ENCODE data around the gene ZSCAN26.
"Not testable (repeated sequence)": the region's sequence is repeated elsewhere in the genome, so short reads cannot be mapped to it uniquely, and the experiment has no call there.

ZSCAN26 gene

DNA sequence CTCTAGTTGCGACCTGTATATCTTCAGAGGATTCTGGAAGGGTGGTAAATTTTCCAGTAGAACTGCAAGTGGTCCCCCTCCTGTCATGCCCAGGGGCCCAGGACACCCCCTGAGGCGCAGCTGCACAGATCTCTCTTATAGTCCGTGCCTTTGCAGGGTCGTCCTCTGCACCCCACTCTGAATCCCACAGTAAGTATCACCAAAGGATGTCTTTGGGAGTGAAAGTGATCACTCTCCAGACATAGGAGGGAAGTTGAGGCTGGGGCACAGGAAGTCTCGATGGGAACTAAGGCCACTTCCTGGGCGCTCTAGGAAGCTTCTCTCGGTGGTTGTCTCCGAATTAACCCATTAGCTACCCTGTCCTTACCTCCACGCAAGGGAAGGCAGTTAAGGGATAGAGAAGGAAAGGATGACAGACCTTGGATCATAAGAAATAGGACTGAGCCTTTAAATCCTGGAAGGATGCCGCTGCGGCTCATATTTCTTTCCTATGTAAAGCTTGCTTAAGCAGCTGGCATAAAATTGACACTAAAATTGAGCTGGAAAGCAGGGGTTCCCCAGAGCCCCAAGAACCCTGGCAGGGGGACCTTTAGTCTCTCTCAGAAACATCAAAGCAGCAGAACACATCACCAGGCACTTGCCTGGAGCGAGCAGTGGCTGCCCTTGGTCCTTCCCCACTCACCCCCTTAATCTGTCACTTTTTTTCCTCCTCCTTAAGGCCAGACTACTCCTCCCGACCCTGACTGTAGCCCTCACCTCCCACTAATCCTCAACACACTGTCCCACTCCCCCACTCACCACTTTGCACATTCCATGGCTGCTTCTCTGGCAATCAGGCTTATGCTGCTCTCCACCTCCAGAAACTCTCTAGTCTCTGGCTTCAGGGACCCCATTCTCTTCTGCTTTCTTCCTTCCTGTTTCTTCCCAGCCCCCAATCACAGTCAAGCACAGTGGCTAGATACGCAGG, 14.7 kb upstream of the ZSCAN26 start, which contains the start of gene ZKSCAN4:
TSS of gene ZKSCAN4 (minus strand) at position 261 of the 967 bp plus-strand sequence. CDS start 289 bp downstream, outside the sequence.
- FAIRE-seq = peak; percentile 84
- peak; percentile 71 for DNase-seq (ENCODE audit: extremely low spot score, insufficient read length, low read depth)

DNA sequence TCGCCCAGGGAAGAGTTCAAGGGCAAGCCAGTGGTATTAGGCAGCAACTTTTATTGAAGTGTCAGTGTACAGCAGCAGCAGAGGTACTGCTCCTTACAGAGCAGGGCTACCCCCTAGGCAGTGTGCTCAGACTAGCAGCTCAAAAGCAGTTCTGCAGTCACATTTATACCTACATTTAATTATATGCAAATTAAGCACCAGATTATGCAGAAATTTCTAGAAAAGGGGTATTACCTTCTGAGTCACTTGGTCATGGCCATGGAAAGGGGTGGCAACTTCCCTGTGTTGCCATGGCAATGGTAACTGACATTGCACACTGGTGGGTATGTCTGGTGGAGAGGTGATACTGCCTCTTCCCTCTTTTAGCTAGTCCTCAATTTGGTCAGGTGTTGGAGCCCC, 12.8 kb upstream of the ZSCAN26 start:
- DNase-seq (ENCODE audit: extremely low spot score, insufficient read length, low read depth) = no peak
- FAIRE-seq = no peak

DNA sequence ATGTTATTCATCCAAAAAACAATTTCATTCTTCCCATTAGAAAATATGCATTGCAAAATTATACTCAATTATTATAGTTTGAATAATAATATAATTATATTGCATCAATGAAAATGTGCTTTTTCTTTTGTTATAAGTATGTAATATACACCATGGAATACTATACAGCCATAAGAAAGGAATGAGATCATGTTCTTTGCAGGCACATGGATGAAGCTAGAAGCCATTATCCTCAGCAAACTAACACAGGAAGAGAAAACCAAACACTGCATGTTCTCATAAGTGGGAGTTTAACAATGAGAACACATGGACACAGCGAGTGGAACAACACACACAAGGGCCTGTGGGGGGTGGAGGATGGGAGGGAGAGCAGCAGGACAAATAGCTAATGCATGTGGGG, 9.9 kb upstream of the ZSCAN26 start:
- no peak for DNase-seq (ENCODE audit: extremely low spot score, insufficient read length, low read depth)
- no peak for FAIRE-seq

DNA sequence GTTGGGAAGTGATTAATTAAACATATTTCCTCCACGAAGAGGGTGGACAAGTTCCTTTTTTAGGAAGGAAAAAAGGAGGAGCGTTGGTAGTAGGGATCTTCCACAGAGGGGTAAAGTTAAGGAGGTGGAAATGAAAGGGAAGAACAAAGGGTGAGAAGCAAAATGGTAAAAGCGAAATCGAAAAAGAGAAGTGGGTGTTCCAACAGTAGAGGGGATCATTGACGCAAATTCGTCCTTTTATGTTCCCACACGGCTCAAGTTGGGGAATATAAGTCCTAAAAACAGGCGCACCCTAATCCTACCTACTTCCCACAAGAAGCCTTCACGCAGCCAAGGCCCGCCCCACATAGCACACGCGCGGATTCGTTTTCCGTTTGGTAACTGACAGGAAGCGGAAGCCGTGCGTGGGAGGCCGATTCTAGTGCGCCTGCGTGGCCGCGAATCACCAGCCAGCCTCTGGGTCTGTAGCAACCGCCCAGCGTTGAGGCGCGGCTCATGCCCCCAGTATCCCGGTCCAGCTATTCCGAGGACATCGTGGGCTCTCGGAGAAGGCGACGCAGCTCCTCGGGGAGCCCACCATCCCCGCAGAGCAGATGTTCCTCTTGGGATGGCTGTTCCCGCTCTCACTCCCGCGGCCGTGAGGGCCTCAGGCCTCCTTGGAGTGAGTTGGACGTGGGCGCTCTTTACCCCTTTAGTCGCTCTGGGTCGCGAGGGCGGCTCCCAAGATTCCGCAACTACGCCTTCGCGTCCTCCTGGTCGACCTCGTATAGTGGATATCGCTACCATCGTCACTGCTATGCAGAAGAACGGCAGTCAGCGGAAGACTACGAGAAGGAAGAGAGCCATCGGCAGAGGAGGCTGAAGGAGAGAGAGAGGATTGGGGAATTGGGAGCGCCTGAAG, 7.8 kb upstream of the ZSCAN26 start, which contains the start of gene NKAPL:
TSS of gene NKAPL (plus strand) at position 421 of the 901 bp plus-strand sequence. CDS start at position 496, 75 bp downstream.
- DNase-seq (ENCODE audit: extremely low spot score, insufficient read length, low read depth) (no peak), FAIRE-seq (no peak)

DNA sequence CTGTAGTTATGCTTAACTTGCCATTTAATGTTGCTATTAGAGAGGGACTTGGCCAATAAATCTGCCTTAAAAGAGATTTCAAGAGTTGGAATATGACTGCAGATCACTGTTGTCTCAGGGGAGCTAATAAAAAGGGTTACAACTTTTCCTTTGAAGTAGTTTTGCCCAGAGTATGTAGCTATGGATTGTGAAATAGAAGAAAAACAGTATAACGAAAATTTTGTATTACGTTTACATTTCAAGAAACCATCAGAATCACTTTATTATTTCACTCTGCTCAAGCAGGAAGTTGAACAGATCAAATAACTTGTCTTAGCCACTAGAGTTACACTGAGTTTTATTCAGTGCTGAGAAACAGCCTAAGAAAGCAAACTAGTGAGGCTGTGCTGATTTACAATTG, 3.0 kb upstream of the ZSCAN26 start:
- DNase-seq (ENCODE audit: extremely low spot score, insufficient read length, low read depth) (no peak), FAIRE-seq (no peak)

DNA sequence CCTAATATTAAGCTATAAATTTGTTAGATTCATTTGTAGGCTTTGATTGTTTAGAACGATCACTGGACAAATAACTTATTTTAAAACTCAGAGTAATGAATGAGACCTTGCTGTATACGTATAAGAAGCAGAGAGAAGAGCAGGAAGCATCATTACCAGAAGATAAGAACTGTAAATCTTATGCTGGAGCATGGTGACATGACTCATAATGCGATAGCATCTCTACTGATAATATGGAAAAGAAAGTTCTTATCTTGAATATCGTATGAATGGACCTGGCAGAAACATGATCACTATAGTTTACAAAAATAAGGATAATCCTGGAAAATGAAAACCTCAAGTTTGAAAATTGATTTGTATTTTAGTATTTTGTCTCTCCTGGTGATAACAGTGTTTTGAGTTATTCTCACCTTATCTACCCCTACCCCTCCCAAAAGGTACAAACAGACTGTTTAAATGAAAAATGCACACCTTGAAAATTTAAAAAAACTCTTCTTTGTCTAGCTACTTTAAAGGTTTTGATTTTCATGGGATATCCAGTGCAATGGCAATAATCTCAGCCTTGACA, 2.0 kb upstream of the ZSCAN26 start:
- DNase-seq (ENCODE audit: extremely low spot score, insufficient read length, low read depth) (no peak), FAIRE-seq (no peak)

DNA sequence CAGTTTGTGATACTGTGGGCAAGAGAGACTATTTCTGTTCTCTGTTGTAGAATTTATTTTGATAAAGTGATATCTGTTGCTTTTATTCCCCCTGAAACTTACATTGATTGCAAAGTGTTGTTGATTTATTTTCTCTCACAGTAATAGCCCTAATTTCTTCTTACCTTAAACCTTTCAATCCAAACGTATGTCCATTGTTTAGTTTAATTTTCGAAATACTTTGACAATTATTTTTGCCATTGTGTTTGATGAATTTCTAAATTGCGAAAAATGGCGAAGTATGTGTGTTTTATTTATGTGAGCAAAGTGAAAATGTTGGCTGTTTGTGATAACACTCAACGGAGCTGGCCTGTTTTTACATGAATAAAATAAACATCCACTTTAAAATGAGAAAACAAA, 381 bp upstream of the ZSCAN26 start:
- no peak for FAIRE-seq
- DNase-seq (ENCODE audit: extremely low spot score, insufficient read length, low read depth) = no peak

DNA sequence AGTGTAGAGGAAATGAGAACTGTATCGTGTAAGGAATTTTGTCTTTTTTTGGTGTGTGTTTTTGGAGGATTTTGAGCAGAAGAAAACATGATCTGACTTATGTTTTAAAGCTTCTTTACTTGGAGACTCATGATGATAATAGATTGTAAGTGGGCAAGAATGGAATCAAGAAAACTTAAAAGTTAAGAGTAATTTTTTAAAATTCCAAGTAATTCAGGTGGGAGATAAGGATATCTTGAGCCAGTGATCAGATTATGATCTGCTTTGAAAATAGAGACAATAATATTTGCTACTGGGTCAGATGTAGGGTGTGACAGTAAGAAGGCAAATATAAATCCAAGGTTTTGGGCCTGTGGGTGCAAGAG, 734 bp downstream of the ZSCAN26 start:
- DNase-seq (ENCODE audit: extremely low spot score, insufficient read length, low read depth) (no peak), FAIRE-seq (no peak)

DNA sequence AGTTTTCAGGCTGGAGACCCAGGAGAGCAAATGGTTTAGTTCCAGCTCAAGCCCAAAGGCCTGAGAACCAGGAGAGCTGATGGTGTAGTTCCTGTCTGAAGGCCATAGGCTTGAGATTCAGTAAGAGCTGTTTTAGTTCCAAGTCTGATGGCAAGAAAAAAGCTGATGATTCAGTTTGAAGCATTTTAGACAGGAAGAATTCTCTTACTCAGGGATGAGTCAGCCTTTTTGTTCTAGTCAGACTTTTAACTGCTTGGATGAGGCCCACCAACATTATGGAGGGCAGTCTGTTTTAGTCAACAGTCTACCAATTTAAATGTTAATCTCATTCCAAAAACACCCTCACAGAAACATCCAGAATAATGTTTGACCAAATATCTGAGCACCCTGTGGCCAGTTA, 2.5 kb downstream of the ZSCAN26 start:
- DNase-seq (ENCODE audit: extremely low spot score, insufficient read length, low read depth) = no peak
- FAIRE-seq = no peak

DNA sequence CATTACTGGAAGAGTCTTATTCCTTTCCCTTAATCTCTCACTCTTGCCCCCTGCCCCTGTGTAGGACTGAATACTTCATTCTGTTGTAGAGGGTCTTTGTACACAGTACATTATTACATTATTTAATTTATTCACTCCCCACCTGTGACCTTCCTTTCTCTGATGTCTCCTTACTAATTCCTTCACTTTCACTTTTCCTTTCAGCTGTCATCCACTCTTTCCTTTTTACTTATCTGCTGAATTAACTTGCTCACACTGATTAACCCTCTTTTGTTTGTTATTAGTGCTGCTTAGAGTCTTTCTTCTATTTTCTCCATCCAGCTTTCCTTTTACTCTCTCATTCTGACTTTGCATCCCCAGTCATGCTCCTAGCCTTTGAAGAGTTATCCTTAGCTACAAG, 7.9 kb downstream of the ZSCAN26 start:
- FAIRE-seq (peak; percentile 9), DNase-seq (ENCODE audit: extremely low spot score, insufficient read length, low read depth) (no peak)

DNA sequence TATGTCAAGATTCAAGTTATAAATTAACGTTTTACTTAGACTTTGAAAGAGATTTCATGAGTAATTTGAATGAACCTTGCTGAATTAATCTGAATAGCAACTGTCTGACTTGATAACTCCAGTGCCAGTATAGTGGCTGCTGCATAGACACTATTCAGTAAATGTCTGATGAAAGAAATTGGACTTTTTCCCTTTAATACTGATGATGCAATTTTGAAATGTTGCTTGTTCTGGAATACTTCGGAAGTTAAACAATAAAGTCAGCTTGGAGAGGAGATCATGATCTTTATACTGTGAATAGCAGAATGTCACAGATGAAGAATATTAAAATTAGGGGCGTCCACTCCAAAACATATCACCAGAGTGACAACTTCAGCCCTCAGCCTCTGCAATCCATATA, 10.8 kb downstream of the ZSCAN26 start:
- DNase-seq (ENCODE audit: extremely low spot score, insufficient read length, low read depth) (no peak), FAIRE-seq (no peak)

DNA sequence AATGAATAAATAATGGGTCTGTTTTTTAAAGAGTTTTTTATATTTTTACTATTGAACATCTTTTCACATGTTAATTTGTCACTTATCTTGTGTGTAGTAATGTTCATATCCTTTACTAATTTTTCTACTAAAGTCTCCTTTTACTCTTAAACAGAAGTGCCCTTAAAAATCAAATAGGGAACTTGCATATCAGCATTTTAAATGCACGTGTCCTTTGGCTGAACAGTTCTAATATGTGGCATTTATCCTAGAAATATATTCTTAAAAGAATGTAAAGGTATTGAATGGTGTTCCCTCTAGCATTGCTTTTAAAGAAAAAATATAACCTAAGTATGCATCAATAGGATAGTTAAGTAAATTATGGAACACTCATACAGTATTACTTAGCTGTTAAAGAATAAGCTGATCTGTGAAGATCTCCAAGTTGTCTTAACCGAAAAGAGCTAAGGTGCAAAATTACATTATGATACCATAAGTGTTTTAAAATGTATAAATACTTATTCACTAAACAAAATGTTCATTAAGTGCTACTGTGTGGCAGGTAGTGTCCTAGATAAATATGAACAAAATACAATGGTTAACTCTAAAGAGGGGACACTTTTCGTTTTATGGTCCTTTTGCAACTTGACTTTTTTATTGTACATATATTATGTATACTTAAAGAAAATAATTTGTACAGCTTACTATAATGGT, 13.8 kb downstream of the ZSCAN26 start:
- DNase-seq (ENCODE audit: extremely low spot score, insufficient read length, low read depth) = no peak
- no peak for FAIRE-seq

DNA sequence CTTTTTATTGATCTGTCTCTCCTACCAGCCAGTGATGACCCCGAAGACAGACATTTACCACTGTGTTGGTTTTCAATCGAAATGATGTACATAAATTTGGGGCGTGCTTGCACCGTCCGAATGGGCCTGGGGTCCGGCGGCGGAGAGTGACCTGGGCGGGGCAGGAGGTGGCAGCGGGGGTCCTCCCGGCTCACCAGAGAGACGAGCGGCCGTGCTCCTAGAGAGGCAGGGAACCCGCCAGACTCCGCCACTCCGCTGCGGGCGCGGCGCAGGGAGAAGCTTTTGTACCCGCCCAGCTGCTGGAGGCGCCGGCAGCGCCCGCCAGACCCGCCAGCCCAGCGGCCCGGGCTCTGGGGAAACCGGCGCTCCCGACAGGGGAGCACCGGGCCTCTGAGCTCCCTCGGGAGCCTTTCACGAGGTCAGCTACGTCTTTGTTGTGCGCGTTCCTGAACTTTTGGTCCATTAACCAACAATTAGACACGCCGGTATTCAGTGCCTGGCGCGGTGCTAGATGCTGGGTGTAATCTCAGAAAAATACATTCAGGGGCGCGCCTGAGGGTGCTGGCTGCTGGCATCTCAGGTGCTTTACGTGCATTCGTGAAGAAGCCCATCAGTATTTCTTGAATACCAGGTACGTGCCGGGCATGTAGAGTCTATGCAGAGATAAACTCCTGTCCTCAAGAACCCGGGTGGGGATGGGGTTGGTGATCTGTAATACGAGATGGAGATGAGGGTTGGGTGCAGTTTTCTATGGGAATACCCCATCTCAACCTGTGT, 14.5 kb downstream of the ZSCAN26 start, which contains the start of gene PGBD1:
TSS of gene PGBD1 (plus strand) at position 285 of the 777 bp plus-strand sequence. CDS start 2,242 bp downstream, outside the sequence.
- peak; percentile 51 for DNase-seq (ENCODE audit: extremely low spot score, insufficient read length, low read depth)
- FAIRE-seq = peak; percentile 15

DNA sequence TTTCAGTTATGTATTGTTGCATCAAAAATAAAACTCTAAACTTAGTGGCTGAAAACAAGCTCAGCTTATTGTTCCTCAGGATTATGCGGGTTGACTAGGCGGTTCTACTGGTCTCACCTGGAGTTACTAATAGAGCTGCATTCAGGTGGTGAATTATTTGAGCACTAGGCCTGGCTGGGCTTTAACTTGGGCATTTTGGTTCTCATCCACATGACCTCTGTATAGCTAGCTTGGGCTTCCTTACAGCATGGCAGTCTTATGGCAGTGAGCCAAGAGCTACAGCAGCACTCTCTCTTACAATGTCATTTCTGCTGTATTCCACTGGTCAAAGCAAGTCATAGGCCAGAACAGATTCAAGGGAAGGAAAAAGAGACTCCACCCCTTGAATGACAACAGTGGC, 16.0 kb downstream of the ZSCAN26 start:
- DNase-seq (ENCODE audit: extremely low spot score, insufficient read length, low read depth) = no peak
- FAIRE-seq = no peak

DNA sequence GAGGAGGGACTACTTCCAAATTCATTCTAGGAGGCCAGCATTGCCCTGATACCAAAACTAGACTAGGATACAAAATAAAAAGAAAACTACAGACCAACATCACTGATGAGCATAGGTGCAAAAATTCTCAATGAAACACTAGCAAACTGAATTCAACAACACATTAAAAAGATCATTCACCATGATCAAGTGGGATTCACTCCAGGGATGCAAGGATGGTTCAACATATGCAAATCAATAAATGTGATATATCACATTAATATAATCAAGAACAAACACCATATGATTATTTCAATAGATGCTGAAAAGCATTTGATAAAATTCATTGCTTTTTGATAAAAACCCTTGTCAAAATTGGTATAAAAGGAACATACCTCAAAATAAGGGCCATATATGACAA, 24.6 kb downstream of the ZSCAN26 start:
- FAIRE-seq = no peak
- no peak for DNase-seq (ENCODE audit: extremely low spot score, insufficient read length, low read depth)

DNA sequence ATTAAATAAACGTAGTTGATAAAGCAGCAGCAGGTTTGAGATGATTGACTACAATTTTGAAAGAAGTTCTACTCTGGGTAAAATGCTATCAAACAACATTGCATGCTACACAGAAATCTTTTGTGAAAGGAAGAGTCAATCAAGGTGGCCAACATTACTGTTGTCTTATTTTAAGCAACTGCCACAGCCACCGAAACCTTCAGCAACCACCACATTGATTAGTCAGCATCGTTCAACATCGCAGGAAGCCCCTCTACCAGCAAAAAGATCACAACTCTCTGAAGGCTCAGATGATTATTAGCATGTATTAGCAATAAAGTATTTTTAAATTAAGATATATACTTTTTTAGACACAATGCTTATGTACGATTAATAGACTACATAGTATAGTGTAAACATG, 28.4 kb downstream of the ZSCAN26 start:
- no peak for FAIRE-seq

DNA sequence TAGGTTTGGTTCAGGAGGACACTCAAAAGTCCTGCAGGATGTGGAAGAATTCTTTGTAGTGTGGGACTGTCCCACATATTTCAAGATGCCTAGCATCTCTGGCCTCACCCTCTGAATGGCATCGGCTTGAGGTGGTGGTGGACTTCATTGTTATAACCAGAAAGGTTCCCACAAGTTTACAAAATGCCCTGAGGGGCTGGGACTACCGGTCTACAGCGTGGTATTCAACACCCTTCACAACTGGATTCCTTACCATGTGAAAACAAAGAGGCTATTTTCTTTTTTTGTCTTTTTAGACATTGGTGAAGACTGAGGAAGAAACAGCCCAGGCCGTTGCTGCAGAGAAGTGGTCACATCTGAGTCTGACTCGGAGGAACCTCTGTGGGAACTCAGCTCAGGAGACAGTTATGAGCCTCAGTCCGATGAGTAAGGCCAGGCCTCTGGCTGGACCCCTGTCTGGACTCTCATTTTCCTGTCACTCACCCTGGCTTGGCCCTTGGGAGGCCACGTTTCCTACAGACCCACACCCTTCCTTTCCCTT, 29.6 kb downstream of the ZSCAN26 start:
- DNase-seq (ENCODE audit: extremely low spot score, insufficient read length, low read depth) (no peak), FAIRE-seq (no peak)

More for the DNA sequence above, 28.4 kb downstream of the ZSCAN26 start:
- no peak for DNase-seq (ENCODE audit: extremely low spot score, insufficient read length, low read depth)

DNA sequence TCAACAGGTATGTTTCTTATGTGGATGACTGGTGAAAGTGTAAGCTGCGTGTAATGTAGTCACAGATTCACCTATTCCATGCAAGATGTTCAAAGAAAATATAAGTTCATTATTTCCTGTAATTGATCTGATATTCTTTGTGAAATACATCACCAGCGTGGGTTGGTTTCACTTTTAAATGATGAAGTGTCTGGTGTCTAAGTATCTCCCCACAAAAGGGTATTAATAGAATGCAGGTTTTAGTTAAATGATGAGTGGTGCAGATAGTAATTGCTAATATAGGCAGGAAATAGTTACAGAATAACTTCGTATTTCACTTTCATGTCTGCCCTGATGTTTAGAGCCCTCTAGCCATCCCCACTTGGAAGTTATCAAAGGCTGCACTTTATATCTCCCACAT, 36.6 kb downstream of the ZSCAN26 start:
- peak; percentile 91 for FAIRE-seq
- peak; percentile 37 for DNase-seq (ENCODE audit: extremely low spot score, insufficient read length, low read depth)

DNA sequence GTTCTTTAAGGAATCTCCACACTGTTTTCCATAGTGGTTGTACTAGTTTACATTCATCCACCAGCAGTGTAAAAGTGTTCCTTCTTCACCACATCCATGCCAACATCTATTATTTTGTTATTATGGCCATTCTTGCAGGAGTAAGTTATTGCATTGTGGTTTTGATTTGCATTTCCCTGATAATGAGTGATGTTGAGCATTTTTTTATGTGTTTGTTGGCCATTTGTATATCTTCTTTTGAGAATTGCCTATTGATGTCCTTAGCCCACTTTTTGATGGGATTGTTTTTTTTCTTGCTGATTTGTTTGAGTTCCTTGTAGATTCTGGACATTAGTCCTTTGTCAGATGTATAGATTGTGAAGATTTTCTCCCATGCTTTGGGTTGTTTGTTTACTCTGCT, 39.4 kb downstream of the ZSCAN26 start:
- not testable (repeated sequence) for DNase-seq (ENCODE audit: extremely low spot score, insufficient read length, low read depth); FAIRE-seq
